ENCODE results near the gene FFAR1.
A peak's percentile ranks its signal among the peaks of the same experiment; 100 is the strongest.

FFAR1 gene

DNA sequence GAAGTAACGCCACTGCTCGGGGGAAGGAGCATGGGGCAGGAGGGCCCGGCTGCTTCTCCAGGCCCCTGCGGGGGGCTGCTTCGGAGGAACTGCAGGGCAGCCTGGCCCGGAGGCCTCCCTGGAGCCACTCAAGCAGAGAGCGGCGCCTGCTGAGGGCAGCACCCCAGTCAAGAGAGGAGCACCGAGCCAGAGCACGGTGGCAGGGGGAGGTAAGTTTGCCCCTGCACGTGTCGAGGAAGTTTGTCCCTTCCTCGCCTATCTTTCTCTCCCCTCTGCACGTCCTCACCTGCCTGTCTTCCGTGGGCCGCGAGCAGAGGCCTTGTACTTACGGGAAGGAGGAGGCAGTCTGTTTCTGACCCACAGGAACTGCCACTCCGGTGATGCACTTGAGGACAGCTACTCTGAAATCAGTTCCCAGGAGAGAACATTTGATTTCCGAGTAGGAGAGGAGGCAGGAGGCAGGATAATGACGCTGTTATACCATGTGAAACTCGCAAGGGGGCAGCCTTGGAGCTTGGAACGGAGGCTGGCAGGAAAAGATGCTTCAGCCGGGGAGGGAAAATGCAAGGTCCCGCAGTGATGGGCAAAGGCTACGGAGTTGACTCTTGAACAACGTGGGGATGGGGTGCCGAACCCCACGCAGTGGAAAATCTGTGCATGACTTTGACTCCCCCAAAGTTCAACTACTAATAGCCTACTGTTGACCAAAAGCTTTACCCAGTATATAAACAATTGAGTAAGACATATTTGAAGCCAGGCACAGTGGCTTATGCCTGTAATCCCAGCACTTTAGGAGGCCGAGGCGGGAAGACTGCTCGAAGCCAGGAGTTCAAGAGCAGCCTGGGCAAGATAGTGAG is 5.0 kb downstream of the FFAR1 start:
- H3K27me3 ChIP-seq (ENCODE audit: control insufficient read depth in 1 of 2, insufficient read depth in 1 of 2, low read length in 2 of 2) = peaks cover 14 to 44% of the 10 kb centered on the region in 2 experiments
- no peaks in the 10 kb centered on the region for H3K36me3 ChIP-seq (ENCODE audit: control insufficient read depth in 1 of 2, insufficient read depth in 2 of 2, low read depth in 1 of 2, low read length in 2 of 2)
- H3K79me1 ChIP-seq (replicated peaks; ENCODE audit: low read length, poor library complexity, severe bottlenecking) = no peaks in the 10 kb centered on the region
- H3K4me1 ChIP-seq (ENCODE audit: control insufficient read depth, insufficient read depth, low read depth, low read length) = no peaks in the 10 kb centered on the region
- no peak overlapping the region for H2AFZ ChIP-seq (ENCODE audit: low read depth, low read length)
- H3K4me2 ChIP-seq (ENCODE audit: low read length, poor library complexity, severe bottlenecking) = no peak overlapping the region
- peak overlapping the region in 1 of 2 experiments; percentile 12 for H3K4ac ChIP-seq (ENCODE audit: low read depth in 1 of 2, low read length in 2 of 2)
- H2BK15ac ChIP-seq (ENCODE audit: low read depth, poor library complexity, severe bottlenecking) = no peak overlapping the region
- H3K14ac ChIP-seq (ENCODE audit: low read length in 2 of 2) = peak overlapping the region in 1 of 2 experiments; percentile 71
- peak; percentile 82 for DNase-seq
- H2AK5ac ChIP-seq (ENCODE audit: low read length, severe bottlenecking) = no peak overlapping the region
- H3K9me3 ChIP-seq (ENCODE audit: control insufficient read depth, low read length) = no peaks in the 10 kb centered on the region
- H2BK5ac ChIP-seq (ENCODE audit: low read depth, low read length, poor library complexity, severe bottlenecking) = no peak overlapping the region
- peak overlapping the region in 1 of 2 experiments; percentile 46 for H3K18ac ChIP-seq (ENCODE audit: low read depth in 1 of 2, low read length in 2 of 2)
- 42% methylated on average over 30 of the region's 32 CpGs for WGBS
- no peak overlapping the region for H4K8ac ChIP-seq (ENCODE audit: low read length)
- H3K4me3 ChIP-seq (ENCODE audit: insufficient read depth in 1 of 2, low read depth in 1 of 2, low read length in 2 of 2) = no peak overlapping the region
- H3K27ac ChIP-seq (ENCODE audit: low read length, poor library complexity, severe bottlenecking) = no peak overlapping the region
- no peak overlapping the region for H2BK120ac ChIP-seq (ENCODE audit: low read depth, low read length)
- H3K9ac ChIP-seq (ENCODE audit: low read length) = no peak overlapping the region
- H3K23ac ChIP-seq (ENCODE audit: low read length in 2 of 2) = no peak overlapping the region
- H4K91ac ChIP-seq (ENCODE audit: low read length) = no peak overlapping the region
- peak overlapping the region in 1 of 2 experiments; percentile 51 for H2BK12ac ChIP-seq (ENCODE audit: low read length in 2 of 2)

DNA sequence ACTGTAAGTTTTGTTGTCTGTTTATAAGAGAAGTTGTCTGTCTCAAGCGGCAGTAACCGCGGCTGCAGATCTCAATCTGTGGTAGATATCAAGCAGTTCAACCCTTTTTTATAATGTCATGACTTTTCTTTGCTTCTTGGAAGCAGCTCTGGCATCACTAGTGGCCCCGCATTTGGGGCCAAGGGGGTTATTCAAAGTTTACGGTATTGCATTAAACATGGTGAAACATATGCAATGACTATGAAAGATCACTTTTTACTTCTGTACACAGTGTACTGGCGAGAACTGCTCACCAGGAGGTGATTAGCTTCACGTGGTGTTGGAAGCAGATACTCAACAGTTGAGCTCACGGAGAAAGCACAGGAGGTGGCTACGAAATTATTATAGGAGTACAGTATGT is 5.9 kb downstream of the FFAR1 start:
- H2BK120ac ChIP-seq (ENCODE audit: low read depth, low read length) = no peak overlapping the region
- H3K27me3 ChIP-seq (ENCODE audit: control insufficient read depth in 1 of 2, insufficient read depth in 1 of 2, low read length in 2 of 2) = peaks cover 14 to 36% of the 10 kb centered on the region in 2 experiments
- H2BK5ac ChIP-seq (ENCODE audit: low read depth, low read length, poor library complexity, severe bottlenecking) = no peak overlapping the region
- H3K9me3 ChIP-seq (ENCODE audit: control insufficient read depth, low read length) = no peaks in the 10 kb centered on the region
- H3K18ac ChIP-seq (ENCODE audit: low read depth in 1 of 2, low read length in 2 of 2) = no peak overlapping the region
- no peak overlapping the region for H3K4me2 ChIP-seq (ENCODE audit: low read length, poor library complexity, severe bottlenecking)
- H3K79me1 ChIP-seq (replicated peaks; ENCODE audit: low read length, poor library complexity, severe bottlenecking) = no peaks in the 10 kb centered on the region
- no peak overlapping the region for H3K4ac ChIP-seq (ENCODE audit: low read depth in 1 of 2, low read length in 2 of 2)
- no peak overlapping the region for H3K27ac ChIP-seq (ENCODE audit: low read length, poor library complexity, severe bottlenecking)
- H2BK15ac ChIP-seq (ENCODE audit: low read depth, poor library complexity, severe bottlenecking) = no peak overlapping the region
- peak; percentile 36 for DNase-seq
- H3K36me3 ChIP-seq (ENCODE audit: control insufficient read depth in 1 of 2, insufficient read depth in 2 of 2, low read depth in 1 of 2, low read length in 2 of 2) = no peaks in the 10 kb centered on the region
- no peak overlapping the region for H3K14ac ChIP-seq (ENCODE audit: low read length in 2 of 2)
- no peak overlapping the region for H4K91ac ChIP-seq (ENCODE audit: low read length)
- no peak overlapping the region for H3K4me3 ChIP-seq (ENCODE audit: insufficient read depth in 1 of 2, low read depth in 1 of 2, low read length in 2 of 2)
- no peak overlapping the region for H3K23ac ChIP-seq (ENCODE audit: low read length in 2 of 2)
- H4K8ac ChIP-seq (ENCODE audit: low read length) = no peak overlapping the region
- 88% methylated on average over 7 of the region's 9 CpGs for WGBS
- H3K9ac ChIP-seq (ENCODE audit: low read length) = no peak overlapping the region
- no peaks in the 10 kb centered on the region for H3K4me1 ChIP-seq (ENCODE audit: control insufficient read depth, insufficient read depth, low read depth, low read length)
- no peak overlapping the region for H2AFZ ChIP-seq (ENCODE audit: low read depth, low read length)
- no peak overlapping the region for H2AK5ac ChIP-seq (ENCODE audit: low read length, severe bottlenecking)
- no peak overlapping the region for H2BK12ac ChIP-seq (ENCODE audit: low read length in 2 of 2)

DNA sequence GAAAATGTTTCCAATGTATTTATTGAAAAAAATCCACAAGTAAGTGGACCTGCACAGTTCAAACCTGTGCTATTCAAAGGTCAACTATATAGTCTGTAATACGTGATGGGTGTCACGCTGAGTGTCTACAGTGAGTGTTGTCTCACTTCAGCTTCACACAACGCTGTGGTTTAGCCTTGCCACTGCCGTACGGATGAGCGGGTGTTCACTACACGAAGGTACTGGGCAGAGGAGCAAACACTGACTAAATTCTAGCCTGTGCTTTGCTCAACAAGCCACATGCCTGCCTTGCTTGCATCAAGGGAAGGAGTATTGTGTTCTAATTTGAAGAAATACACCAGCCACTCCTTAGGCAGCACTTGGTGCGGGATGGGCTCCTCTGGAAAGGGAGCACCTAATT is 7.2 kb downstream of the FFAR1 start:
- Histone ChIP-seq H4K8ac (ENCODE audit: low read length) (no peak overlapping the region), H3K18ac (ENCODE audit: low read depth in 1 of 2, low read length in 2 of 2) (no peak overlapping the region), H3K79me1 (replicated peaks; ENCODE audit: low read length, poor library complexity, severe bottlenecking) (no peaks in the 10 kb centered on the region), H3K23ac (ENCODE audit: low read length in 2 of 2) (no peak overlapping the region), H3K14ac (ENCODE audit: low read length in 2 of 2) (no peak overlapping the region), H3K9me3 (ENCODE audit: control insufficient read depth, low read length) (no peaks in the 10 kb centered on the region), H2BK15ac (ENCODE audit: low read depth, poor library complexity, severe bottlenecking) (no peak overlapping the region), H3K4ac (ENCODE audit: low read depth in 1 of 2, low read length in 2 of 2) (no peak overlapping the region), H3K27ac (ENCODE audit: low read length, poor library complexity, severe bottlenecking) (no peak overlapping the region), H2BK12ac (ENCODE audit: low read length in 2 of 2) (no peak overlapping the region), H2AFZ (ENCODE audit: low read depth, low read length) (no peak overlapping the region), H4K91ac (ENCODE audit: low read length) (no peak overlapping the region), H3K9ac (ENCODE audit: low read length) (no peak overlapping the region), H2BK5ac (ENCODE audit: low read depth, low read length, poor library complexity, severe bottlenecking) (no peak overlapping the region), H3K27me3 (ENCODE audit: control insufficient read depth in 1 of 2, insufficient read depth in 1 of 2, low read length in 2 of 2) (peaks cover 9 to 24% of the 10 kb centered on the region in 2 experiments), H3K4me3 (ENCODE audit: insufficient read depth in 1 of 2, low read depth in 1 of 2, low read length in 2 of 2) (no peak overlapping the region), H3K4me1 (ENCODE audit: control insufficient read depth, insufficient read depth, low read depth, low read length) (no peaks in the 10 kb centered on the region), H2BK120ac (ENCODE audit: low read depth, low read length) (no peak overlapping the region), H2AK5ac (ENCODE audit: low read length, severe bottlenecking) (no peak overlapping the region), H3K4me2 (ENCODE audit: low read length, poor library complexity, severe bottlenecking) (no peak overlapping the region), H3K36me3 (ENCODE audit: control insufficient read depth in 1 of 2, insufficient read depth in 2 of 2, low read depth in 1 of 2, low read length in 2 of 2) (no peaks in the 10 kb centered on the region)
- WGBS = 89% methylated on average over 8 of the region's 8 CpGs
- DNase-seq = no peak

DNA sequence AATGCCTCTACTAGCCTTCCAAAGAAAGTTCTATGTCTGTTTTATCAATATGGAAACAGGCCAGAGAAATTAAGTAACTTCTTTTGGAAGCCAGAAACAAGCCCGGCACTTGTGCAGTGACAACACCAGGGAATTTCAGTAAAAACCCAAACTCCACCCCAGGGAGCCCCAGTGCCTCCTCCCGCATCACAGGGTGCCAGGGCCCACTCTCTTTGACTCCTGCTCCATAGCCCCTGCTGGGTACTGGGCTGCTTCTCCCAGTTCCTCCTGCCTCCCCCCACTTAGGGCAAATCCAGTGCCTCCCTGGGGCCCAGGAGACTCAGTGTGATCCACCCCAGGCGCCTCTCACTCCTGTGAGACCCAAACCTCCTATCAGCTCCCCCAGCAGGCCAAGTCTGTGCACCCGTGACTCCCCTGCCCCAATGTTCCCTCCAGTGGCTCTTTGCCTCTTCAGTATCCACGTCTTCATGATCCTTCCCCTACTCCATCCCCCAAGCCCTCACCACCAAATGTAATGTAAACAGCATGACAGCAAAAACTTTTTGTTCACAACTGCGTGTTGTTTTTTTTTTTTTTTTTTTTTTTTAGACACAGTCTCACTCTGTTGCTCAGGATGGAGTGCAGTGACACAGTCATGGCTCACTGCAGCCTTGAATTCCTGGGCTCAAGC is 8.2 kb downstream of the FFAR1 start:
- Histone ChIP-seq H2BK120ac (ENCODE audit: low read depth, low read length) (peak overlapping the region; percentile 49), H3K4me2 (ENCODE audit: low read length, poor library complexity, severe bottlenecking) (no peak overlapping the region), H2AFZ (ENCODE audit: low read depth, low read length) (no peak overlapping the region), H3K4ac (ENCODE audit: low read depth in 1 of 2, low read length in 2 of 2) (no peak overlapping the region), H4K91ac (ENCODE audit: low read length) (no peak overlapping the region), H2BK15ac (ENCODE audit: low read depth, poor library complexity, severe bottlenecking) (no peak overlapping the region), H2BK12ac (ENCODE audit: low read length in 2 of 2) (no peak overlapping the region), H3K9ac (ENCODE audit: low read length) (no peak overlapping the region), H3K4me1 (ENCODE audit: control insufficient read depth, insufficient read depth, low read depth, low read length) (no peaks in the 10 kb centered on the region), H3K18ac (ENCODE audit: low read depth in 1 of 2, low read length in 2 of 2) (no peak overlapping the region), H3K79me1 (replicated peaks; ENCODE audit: low read length, poor library complexity, severe bottlenecking) (no peaks in the 10 kb centered on the region), H3K14ac (ENCODE audit: low read length in 2 of 2) (no peak overlapping the region), H4K8ac (ENCODE audit: low read length) (no peak overlapping the region), H3K9me3 (ENCODE audit: control insufficient read depth, low read length) (no peaks in the 10 kb centered on the region), H2BK5ac (ENCODE audit: low read depth, low read length, poor library complexity, severe bottlenecking) (no peak overlapping the region), H3K27me3 (ENCODE audit: control insufficient read depth in 1 of 2, insufficient read depth in 1 of 2, low read length in 2 of 2) (peaks cover 9 to 18% of the 10 kb centered on the region in 2 experiments), H3K23ac (ENCODE audit: low read length in 2 of 2) (no peak overlapping the region), H3K27ac (ENCODE audit: low read length, poor library complexity, severe bottlenecking) (no peak overlapping the region), H3K36me3 (ENCODE audit: control insufficient read depth in 1 of 2, insufficient read depth in 2 of 2, low read depth in 1 of 2, low read length in 2 of 2) (no peaks in the 10 kb centered on the region), H2AK5ac (ENCODE audit: low read length, severe bottlenecking) (no peak overlapping the region), H3K4me3 (ENCODE audit: insufficient read depth in 1 of 2, low read depth in 1 of 2, low read length in 2 of 2) (no peak overlapping the region)
- peak; percentile 12 for DNase-seq
- WGBS = 54% methylated on average over 6 of the region's 6 CpGs

All from mesenchymal stem cell (in vitro differentiated cells and primary cell).